Left forelimb (tissue), 1 donor: ENCODE data around the gene C14orf93.
"Not testable (repeated sequence)": the region's sequence is repeated elsewhere in the genome, so short reads cannot be mapped to it uniquely, and the experiment has no call there.

ENCODE experiments used
- DNase-seq: peaks from one replicate; pipeline ENCODE4 v3.0.0-alpha.2; 2018; ENCODE audit warnings: low spot score

The C14orf93 gene

GRCh38 chr14:23020143-23021128, 10.5 kb upstream of the C14orf93 start:
- DNase-seq = no peak

- no peak for DNase-seq
Measured at GRCh38 chr14:23018107-23018506, 8.2 kb upstream of the C14orf93 start.

GRCh38 chr14:23017091-23017490, 7.1 kb upstream of the C14orf93 start:
- DNase-seq = no peak

- DNase-seq = no peak
Measured at GRCh38 chr14:23015618-23016017, 5.7 kb upstream of the C14orf93 start.

GRCh38 chr14:23013749-23014054, 3.8 kb upstream of the C14orf93 start:
- DNase-seq = not testable (repeated sequence)

GRCh38 chr14:23013054-23013748, 3.3 kb upstream of the C14orf93 start:
- DNase-seq = no peak

- no peak for DNase-seq
Measured at GRCh38 chr14:23009483-23009938, 432 bp downstream of the C14orf93 start.

- no peak for DNase-seq
Measured at GRCh38 chr14:23008831-23009230, 1.1 kb downstream of the C14orf93 start.

- peak; percentile 95 for DNase-seq
Measured at GRCh38 chr14:23006544-23007419, 3.2 kb downstream of the C14orf93 start.

- no peak for DNase-seq
Measured at GRCh38 chr14:23006188-23006534, 3.8 kb downstream of the C14orf93 start.

- no peak for DNase-seq
Measured at GRCh38 chr14:23005451-23006187, 4.3 kb downstream of the C14orf93 start.

- not testable (repeated sequence) for DNase-seq
Measured at GRCh38 chr14:23004274-23004673, 5.7 kb downstream of the C14orf93 start.

GRCh38 chr14:23002592-23002991, 7.4 kb downstream of the C14orf93 start:
- DNase-seq = no peak

- no peak for DNase-seq
Measured at GRCh38 chr14:23000860-23001259, 9.1 kb downstream of the C14orf93 start.

- DNase-seq = no peak
Measured at GRCh38 chr14:22998329-22999012, 11.5 kb downstream of the C14orf93 start.

- no peak for DNase-seq
Measured at GRCh38 chr14:22997676-22998323, 12.1 kb downstream of the C14orf93 start.

GRCh38 chr14:22996768-22997654, 12.9 kb downstream of the C14orf93 start:
- no peak for DNase-seq

- no peak for DNase-seq
Measured at GRCh38 chr14:22995889-22996625, 13.9 kb downstream of the C14orf93 start.
